PC-9 (cell line): ENCODE results near the gene SOS1. TPM values are rescaled to one million over a fixed set of nuclear protein-coding genes. Genes with fewer than 3 reads are reported as not detected.

Experiments
- BruUV-seq: library from RNA; stranded (reverse); fragments of 400-500 nt; replicated peaks from 2 replicates; lab custom pipeline; 2021; lab: Mats Ljungman, UMichigan
- CTCF ChIA-PET: fragments of 300-600 bp; sonication (Branson Sonifier 250); formaldehyde crosslinking; loops from one replicate; lab custom pipeline; 2022; ENCODE audit warnings: antibody characterized with exemption; lab: Charles Lee
- POLR2A ChIA-PET: fragments of 300-600 bp; sonication (Branson Sonifier 250); formaldehyde crosslinking; loops from one replicate; lab custom pipeline; 2022; ENCODE audit warnings: antibody characterized with exemption; ENCODE audit not compliant: unreplicated experiment; lab: Charles Lee
- DNase-seq, 2 experiments: peaks; one replicate each; pipeline versions ENCODE4 v3.0.0 to v3.0.0-alpha.2; 2015 to 2022; ENCODE audit warnings: mixed read lengths in 1 of 2
- H2AFZ ChIP-seq: fragments of 200-600 bp; sonication (generic); 2 replicates; pipeline ENCODE4 v1.8.1; 2017; ENCODE audit warnings: antibody characterized with exemption
- H3F3A ChIP-seq: fragments of 200-600 bp; sonication (generic); 2 replicates; pipeline ENCODE4 v1.8.1; 2017; ENCODE audit warnings: antibody characterized with exemption, mild to moderate bottlenecking, low read depth; ENCODE audit not compliant: insufficient read depth
- H3K27ac ChIP-seq: fragments of 200-600 bp; sonication (generic); 2 replicates; pipeline ENCODE4 v1.6.1; 2016; ENCODE audit warnings: mixed run types
- H3K27me3 ChIP-seq: fragments of 200-600 bp; sonication (generic); 2 replicates; pipeline ENCODE4 v1.6.1; 2016; ENCODE audit warnings: low read depth, mixed run types; ENCODE audit not compliant: insufficient read depth
- H3K36me3 ChIP-seq: fragments of 200-600 bp; sonication (generic); 2 replicates; pipeline ENCODE4 v1.6.1; 2016; ENCODE audit warnings: low read depth, mixed run types
- H3K4me1 ChIP-seq: fragments of 200-600 bp; sonication (generic); replicated peaks from 2 replicates; pipeline ENCODE4 v1.6.1; 2016; ENCODE audit warnings: mixed run types; ENCODE audit not compliant: insufficient read depth
- H3K4me2 ChIP-seq: fragments of 200-600 bp; sonication (generic); 2 replicates; pipeline ENCODE4 v1.6.1; 2017; ENCODE audit warnings: mixed run types
- H3K4me3 ChIP-seq: fragments of 200-600 bp; sonication (generic); 2 replicates; pipeline ENCODE4 v1.6.1; 2016; ENCODE audit warnings: mixed run types
- H3K79me2 ChIP-seq: fragments of 200-600 bp; sonication (generic); 2 replicates; pipeline ENCODE4 v1.6.1; 2017; ENCODE audit warnings: low read depth, mixed run types
- H3K9me2 ChIP-seq: fragments of 200-600 bp; sonication (generic); 2 replicates; pipeline ENCODE4 v1.8.1; 2017; ENCODE audit warnings: mild to moderate bottlenecking; ENCODE audit not compliant: insufficient read depth
- H3K9me3 ChIP-seq: fragments of 200-600 bp; sonication (generic); 2 replicates; pipeline ENCODE4 v1.8.1; 2016; ENCODE audit warnings: low read depth; ENCODE audit not compliant: insufficient read depth
- H4K20me1 ChIP-seq: fragments of 200-600 bp; sonication (generic); 2 replicates; pipeline ENCODE4 v1.8.1; 2017; ENCODE audit not compliant: insufficient read depth
- CTCF ChIP-seq: fragments of 200-600 bp; sonication (generic); conservative IDR thresholded peaks from 2 replicates; pipeline ENCODE4 v1.6.1; 2017; ENCODE audit warnings: mixed run types, antibody characterized with exemption, mild to moderate bottlenecking, moderate library complexity
- EZH2 ChIP-seq: fragments of 200-600 bp; sonication (generic); IDR thresholded peaks from 2 replicates; pipeline ENCODE4 v1.8.0; 2017; ENCODE audit warnings: antibody characterized with exemption, low read depth
- intact Hi-C: fragments of 100-400 bp; cut with micrococcal nuclease; formaldehyde crosslinking; loops from one replicate; pipeline ENCODE4 v1.10.0; 2022; ENCODE audit not compliant: unreplicated experiment
- total RNA-seq: library from RNA; stranded (reverse); gene quantifications from 2 replicates; pipeline ENCODE4 v1.2.3, GENCODE V29; 2021

Gene SOS1
- total RNA-seq, 1 experiment from 2014 or later, result 34.7 TPM

- Histone ChIP-seq H3K9me2 (no peaks in the 10 kb centered on the region), H3K4me2 (no peak overlapping the region), H3K27me3 (no peaks in the 10 kb centered on the region), H3K27ac (no peak overlapping the region), H3K36me3 (no peaks in the 10 kb centered on the region), H3F3A (no peaks in the 10 kb centered on the region), H3K4me1 (no peaks in the 10 kb centered on the region), H3K79me2 (no peaks in the 10 kb centered on the region), H3K9me3 (no peaks in the 10 kb centered on the region), H3K4me3 (no peak overlapping the region), H4K20me1 (no peaks in the 10 kb centered on the region), H2AFZ (no peak overlapping the region)
- no TSS peak for BruUV-seq
- CTCF ChIA-PET, result no interaction called here
- POLR2A ChIA-PET, result no interaction called here
- no peak for DNase-seq
- TF ChIP-seq EZH2 (no peak), CTCF (no peak)
- intact Hi-C loops, result no loop called here
These were observed 139.7 kb downstream of the SOS1 start for GRCh38 chr2:38981003-38981669.

GRCh38 chr2:38978908-38979307, 141.9 kb downstream of the SOS1 start:
- TF ChIP-seq EZH2 (no peak), CTCF (no peak)
- CTCF ChIA-PET, result interaction anchor here (1.1 kb wide), 1 partner anchor 25 kb away, joined by 3 read pairs; no protein-coding TSS in a partner anchor
- POLR2A ChIA-PET, result no interaction called here
- Histone ChIP-seq H3K36me3 (no peaks in the 10 kb centered on the region), H3K9me2 (no peaks in the 10 kb centered on the region), H4K20me1 (no peaks in the 10 kb centered on the region), H2AFZ (no peak overlapping the region), H3K4me2 (no peak overlapping the region), H3K9me3 (no peaks in the 10 kb centered on the region), H3K27me3 (no peaks in the 10 kb centered on the region), H3K4me1 (no peaks in the 10 kb centered on the region), H3K79me2 (no peaks in the 10 kb centered on the region), H3F3A (no peaks in the 10 kb centered on the region), H3K4me3 (no peak overlapping the region), H3K27ac (no peak overlapping the region)
- BruUV-seq, result no TSS peak
- no peak for DNase-seq
- intact Hi-C loops, result no loop called here

- no peak overlapping the region for H3K27ac ChIP-seq
- DNase-seq, result no peak
- no peaks in the 10 kb centered on the region for H3K9me2 ChIP-seq
- intact Hi-C loops, result no loop called here
- no peaks in the 10 kb centered on the region for H3K4me1 ChIP-seq
- no peak overlapping the region for H3K4me3 ChIP-seq
- H4K20me1 ChIP-seq, result no peaks in the 10 kb centered on the region
- H3K4me2 ChIP-seq, result no peak overlapping the region
- no peaks in the 10 kb centered on the region for H3K27me3 ChIP-seq
- no peaks in the 10 kb centered on the region for H3K36me3 ChIP-seq
- H2AFZ ChIP-seq, result no peak overlapping the region
- no peaks in the 10 kb centered on the region for H3K9me3 ChIP-seq
- no TSS peak for BruUV-seq
- ChIA-PET POLR2A (no interaction called here), CTCF (interaction anchor here (1.1 kb wide), 1 partner anchor 24 kb away, joined by 3 read pairs; no protein-coding TSS in a partner anchor)
- H3F3A ChIP-seq, result no peaks in the 10 kb centered on the region
- no peaks in the 10 kb centered on the region for H3K79me2 ChIP-seq
- TF ChIP-seq CTCF (no peak), EZH2 (no peak)
These were observed 142.5 kb downstream of the SOS1 start for GRCh38 chr2:38978296-38978903.
